Colonic mucosa (tissue), 4 donors: ENCODE results near the gene ZNF708. TPM values are rescaled to one million over a fixed set of nuclear protein-coding genes. Genes with fewer than 3 reads are reported as not detected.
A peak's percentile ranks its signal among the peaks of the same experiment; 100 is the strongest.

Experiments used
- DNase-seq: peaks from one replicate; pipeline ENCODE4 v3.0.0-alpha.2; 2020
- H3K27ac ChIP-seq: fragments of 200-600 bp; one replicate; pipeline ENCODE4 v1.8.0; 2021
- H3K27me3 ChIP-seq: fragments of 200-600 bp; one replicate; pipeline ENCODE4 v1.8.0; 2021
- H3K36me3 ChIP-seq: fragments of 200-600 bp; one replicate; pipeline ENCODE4 v1.8.0; 2021
- H3K4me1 ChIP-seq: fragments of 200-600 bp; one replicate; pipeline ENCODE4 v1.8.0; 2021; ENCODE audit warnings: mild to moderate bottlenecking
- H3K4me3 ChIP-seq: fragments of 200-600 bp; one replicate; pipeline ENCODE4 v1.8.0; 2021
- H3K9ac ChIP-seq, 2 donors: one replicate each; pipeline ENCODE4 v1.7.0; 2013; ENCODE audit warnings: control low read depth in 2 of 2, low read depth in 2 of 2, low read length in 2 of 2
- H3K9me3 ChIP-seq: fragments of 200-600 bp; one replicate; pipeline ENCODE4 v1.8.0; 2021
- intact Hi-C: fragments of 100-400 bp; cut with DNase I; formaldehyde crosslinking; loops from one replicate; pipeline ENCODE4 v1.14.1; 2022
- total RNA-seq, 2 donors: library from RNA; stranded (reverse); fragmentation: NEBNext Ultra II Directional in 1 of 2; extraction: Animal tissue kit (Norgen Biotek cat#: 25700) in 1 of 2; gene quantifications; one replicate each; pipeline ENCODE4 v1.2.1, GENCODE V29; 2021
- TF ChIP-seq, protein P1 (sequence below): fragments of 200-600 bp; IDR thresholded peaks from one replicate; pipeline ENCODE4 v1.8.0; 2022; ENCODE audit warnings: antibody characterized with exemption, mild to moderate bottlenecking
- donor health status: healthy.
- donor health status: DM: no; HTN: no; CAD: no.
- donor health status: DM: no; HTN: no; CAD: no.

The ZNF708 gene
- total RNA-seq, 2 donors from 2014 or later = 6.0 to 8.1 TPM

DNA sequence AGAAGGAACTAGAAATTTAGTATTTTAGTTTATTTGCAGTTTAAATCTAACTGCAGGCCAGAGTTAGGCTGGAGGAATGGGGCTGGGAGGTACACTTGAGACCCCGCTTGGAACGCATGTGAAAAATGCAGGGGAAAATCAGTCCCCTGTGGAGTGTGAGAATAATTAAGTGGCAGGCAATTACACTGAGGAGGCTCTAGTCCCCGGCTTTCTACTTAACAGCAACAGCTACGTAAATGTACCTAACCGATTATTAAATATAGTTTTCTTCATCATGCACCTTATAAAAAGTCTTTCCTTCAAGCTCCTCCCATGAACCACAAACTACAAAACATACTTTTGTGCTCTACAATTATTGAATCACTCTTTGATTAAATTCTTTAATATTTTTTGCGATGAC is 804 bp downstream of the ZNF708 start:
- intact Hi-C loops = no loop called here
- TF ChIP-seq, protein P1, sequence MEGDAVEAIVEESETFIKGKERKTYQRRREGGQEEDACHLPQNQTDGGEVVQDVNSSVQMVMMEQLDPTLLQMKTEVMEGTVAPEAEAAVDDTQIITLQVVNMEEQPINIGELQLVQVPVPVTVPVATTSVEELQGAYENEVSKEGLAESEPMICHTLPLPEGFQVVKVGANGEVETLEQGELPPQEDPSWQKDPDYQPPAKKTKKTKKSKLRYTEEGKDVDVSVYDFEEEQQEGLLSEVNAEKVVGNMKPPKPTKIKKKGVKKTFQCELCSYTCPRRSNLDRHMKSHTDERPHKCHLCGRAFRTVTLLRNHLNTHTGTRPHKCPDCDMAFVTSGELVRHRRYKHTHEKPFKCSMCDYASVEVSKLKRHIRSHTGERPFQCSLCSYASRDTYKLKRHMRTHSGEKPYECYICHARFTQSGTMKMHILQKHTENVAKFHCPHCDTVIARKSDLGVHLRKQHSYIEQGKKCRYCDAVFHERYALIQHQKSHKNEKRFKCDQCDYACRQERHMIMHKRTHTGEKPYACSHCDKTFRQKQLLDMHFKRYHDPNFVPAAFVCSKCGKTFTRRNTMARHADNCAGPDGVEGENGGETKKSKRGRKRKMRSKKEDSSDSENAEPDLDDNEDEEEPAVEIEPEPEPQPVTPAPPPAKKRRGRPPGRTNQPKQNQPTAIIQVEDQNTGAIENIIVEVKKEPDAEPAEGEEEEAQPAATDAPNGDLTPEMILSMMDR = no peak
- Histone ChIP-seq H3K9me3 (no peaks in the 10 kb centered on the region), H3K4me3 (peak overlapping the region; percentile 77), H3K27ac (peak overlapping the region; percentile 93), H3K4me1 (no peaks in the 10 kb centered on the region), H3K9ac (peak overlapping the region; percentile 86 to 93), H3K36me3 (peaks cover 5% of the 10 kb centered on the region), H3K27me3 (no peaks in the 10 kb centered on the region)
- no peak for DNase-seq

DNA sequence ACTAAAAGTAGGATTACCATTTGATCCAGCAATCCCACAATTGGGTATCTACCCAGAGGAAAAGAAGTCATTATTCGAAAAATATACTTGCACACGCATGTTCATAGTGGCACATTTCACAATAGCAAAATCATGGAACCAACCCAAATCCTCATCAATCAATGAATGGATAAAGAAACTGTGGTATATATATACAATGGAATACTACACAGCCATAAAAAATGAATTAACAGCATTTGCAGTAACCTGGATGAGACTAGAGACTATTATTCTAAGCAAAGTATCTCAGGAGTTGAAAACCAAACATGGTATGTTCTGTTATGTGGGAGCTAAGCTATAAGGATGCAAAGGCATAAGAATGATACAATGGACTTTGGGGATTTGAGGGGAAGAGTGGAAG is 3.0 kb downstream of the ZNF708 start:
- Histone ChIP-seq H3K4me1 (no peaks in the 10 kb centered on the region), H3K9me3 (no peaks in the 10 kb centered on the region), H3K4me3 (no peak overlapping the region), H3K36me3 (peaks cover 5% of the 10 kb centered on the region), H3K9ac (no peak overlapping the region), H3K27ac (no peak overlapping the region), H3K27me3 (no peaks in the 10 kb centered on the region)
- TF ChIP-seq, protein P1 = no peak
- intact Hi-C loops = no loop called here
- no peak for DNase-seq

DNA sequence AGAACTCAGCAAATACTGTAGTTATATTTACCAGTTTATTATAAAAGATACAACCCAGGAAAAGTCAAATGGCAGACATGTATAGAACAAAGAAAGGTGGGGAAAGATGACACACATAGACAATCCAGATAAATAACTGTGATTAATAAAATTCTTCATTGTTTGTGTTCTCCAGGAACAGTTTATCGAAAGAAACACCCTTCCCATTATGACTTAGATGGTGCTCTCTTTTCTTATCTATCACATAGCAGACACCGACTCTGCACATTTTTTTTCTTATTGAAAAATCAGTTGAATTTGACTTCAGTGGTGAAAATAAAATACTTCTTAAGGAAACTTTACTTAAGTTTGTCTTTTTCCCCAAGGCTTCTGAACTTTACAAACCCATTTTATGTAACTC is 6.2 kb downstream of the ZNF708 start:
- no peaks in the 10 kb centered on the region for H3K9me3 ChIP-seq
- intact Hi-C loops = no loop called here
- H3K4me3 ChIP-seq = no peak overlapping the region
- no peaks in the 10 kb centered on the region for H3K27me3 ChIP-seq
- no peaks in the 10 kb centered on the region for H3K4me1 ChIP-seq
- peaks cover 5% of the 10 kb centered on the region for H3K36me3 ChIP-seq
- H3K9ac ChIP-seq = no peak overlapping the region
- DNase-seq = no peak
- TF ChIP-seq, protein P1 = no peak
- no peak overlapping the region for H3K27ac ChIP-seq

DNA sequence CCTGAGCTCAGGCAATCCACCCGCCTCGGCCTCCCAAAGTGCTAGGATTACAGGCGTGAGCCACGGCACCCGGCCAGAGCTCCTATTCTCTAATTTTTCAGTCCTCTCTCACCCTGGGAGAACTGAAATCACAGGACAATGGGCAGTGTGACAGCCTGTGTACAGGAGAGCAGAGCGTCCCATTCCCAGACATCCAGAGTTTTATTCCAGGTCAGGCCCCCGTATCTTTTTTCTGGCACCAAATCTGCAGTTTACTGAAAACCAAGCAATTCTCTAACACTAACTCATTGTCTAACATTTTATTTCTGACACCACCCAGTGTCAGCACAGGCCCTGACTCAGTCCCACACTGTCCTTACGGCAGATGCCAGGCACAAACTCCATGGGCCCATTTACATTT is 6.7 kb downstream of the ZNF708 start:
- TF ChIP-seq, protein P1 = no peak
- H3K4me1 ChIP-seq = no peaks in the 10 kb centered on the region
- no peak overlapping the region for H3K4me3 ChIP-seq
- no peaks in the 10 kb centered on the region for H3K9me3 ChIP-seq
- H3K27me3 ChIP-seq = no peaks in the 10 kb centered on the region
- H3K9ac ChIP-seq = no peak overlapping the region
- H3K36me3 ChIP-seq = peaks cover 5% of the 10 kb centered on the region
- H3K27ac ChIP-seq = no peak overlapping the region
- intact Hi-C loops = no loop called here
- DNase-seq = no peak

DNA sequence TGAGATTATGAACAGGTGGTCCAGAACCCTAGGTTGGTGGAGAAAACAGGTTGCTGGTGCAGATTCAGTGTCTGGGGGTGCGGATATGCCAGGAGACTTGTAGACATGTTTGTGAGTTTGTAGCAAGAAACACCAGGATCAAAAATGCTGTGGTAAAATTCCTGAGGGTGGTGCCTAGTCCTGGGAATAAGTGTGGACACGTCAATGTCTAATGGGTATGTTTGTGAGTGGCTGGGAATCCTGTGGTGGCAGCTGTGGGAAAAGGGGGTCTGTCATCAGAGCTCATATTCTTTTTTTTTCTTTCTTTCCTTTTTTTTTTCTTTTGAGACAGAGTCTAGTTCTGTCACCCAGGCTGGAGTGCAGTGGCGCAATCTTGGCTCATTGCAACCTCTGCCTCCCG is 7.2 kb downstream of the ZNF708 start:
- TF ChIP-seq, protein P1 = no peak
- H3K9me3 ChIP-seq = no peaks in the 10 kb centered on the region
- no peaks in the 10 kb centered on the region for H3K27me3 ChIP-seq
- no peaks in the 10 kb centered on the region for H3K4me1 ChIP-seq
- DNase-seq = no peak
- H3K4me3 ChIP-seq = no peak overlapping the region
- no peak overlapping the region for H3K9ac ChIP-seq
- H3K36me3 ChIP-seq = peaks cover 5% of the 10 kb centered on the region
- no peak overlapping the region for H3K27ac ChIP-seq
- intact Hi-C loops = no loop called here

DNA sequence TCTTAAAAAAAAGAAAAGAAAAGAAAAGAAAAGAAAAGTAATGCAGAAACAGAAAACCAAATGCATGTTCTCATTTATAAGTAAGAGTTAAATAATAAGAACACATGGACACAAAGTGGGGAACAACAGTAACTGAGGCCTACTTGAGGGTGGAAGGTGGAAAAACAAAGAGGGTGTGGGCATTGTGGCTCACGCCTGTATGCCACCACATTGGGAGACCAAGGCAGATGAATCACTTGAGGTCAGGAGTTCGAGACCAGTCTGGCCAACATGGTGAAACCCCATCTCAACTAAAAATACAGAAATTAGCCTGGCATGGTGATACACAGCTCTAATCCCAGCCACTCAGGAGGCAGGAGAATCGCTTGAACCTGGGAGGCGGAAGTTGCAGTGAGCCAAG is 8.1 kb downstream of the ZNF708 start:
- Histone ChIP-seq H3K4me3 (no peak overlapping the region), H3K9ac (no peak overlapping the region), H3K27me3 (no peaks in the 10 kb centered on the region), H3K9me3 (no peaks in the 10 kb centered on the region), H3K27ac (no peak overlapping the region), H3K4me1 (no peaks in the 10 kb centered on the region), H3K36me3 (peaks cover under 1% of the 10 kb centered on the region)
- no peak for DNase-seq
- intact Hi-C loops = no loop called here
- TF ChIP-seq, protein P1 = no peak
